ENCODE results near the gene SLC6A15. TPM values are rescaled to one million over a fixed set of nuclear protein-coding genes. Genes with fewer than 3 reads are reported as not detected.

The SLC6A15 gene
- total and polyA plus RNA-seq, 4 donors: not detected

DNA sequence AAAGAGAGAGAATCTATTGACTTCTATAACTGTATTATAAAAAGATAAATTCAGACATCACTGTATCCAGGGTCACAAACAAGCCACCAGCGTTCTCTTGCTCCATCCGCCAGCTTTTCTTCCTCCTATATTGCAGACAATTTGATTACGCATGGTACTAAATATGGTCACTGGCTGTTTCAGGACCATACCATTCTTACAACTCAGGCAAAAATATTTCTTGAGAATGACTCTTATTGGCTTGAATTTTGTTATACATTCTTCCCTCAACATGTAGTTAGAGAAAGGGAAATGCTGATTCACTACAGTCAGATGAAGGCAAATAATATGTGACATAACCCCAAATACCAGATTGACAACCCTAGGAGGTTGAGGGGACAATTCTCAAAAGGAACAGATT, 101.3 kb downstream of the SLC6A15 start:
- 51% methylated on average over 3 of the region's 3 CpGs for WGBS
- Histone ChIP-seq H3K9me3 (ENCODE audit: control insufficient read depth in 4 of 4, low read length in 3 of 4) (no peaks in the 10 kb centered on the region), H3K27me3 (ENCODE audit: control insufficient read depth in 4 of 4, insufficient read depth in 4 of 4, low read length in 3 of 4) (peaks cover 0 to 3% (median 0%) of the 10 kb centered on the region in 4 donors), H3K4me3 (ENCODE audit: low read depth in 1 of 3, low read length in 3 of 3) (no peak overlapping the region), H3K36me3 (ENCODE audit: control insufficient read depth in 4 of 4, insufficient read depth in 3 of 4, low read depth in 1 of 4, low read length in 3 of 4) (no peaks in the 10 kb centered on the region), H3K4me1 (ENCODE audit: control insufficient read depth in 4 of 4, insufficient read depth in 4 of 4, low read length in 3 of 4) (no peaks in the 10 kb centered on the region), H3K9ac (ENCODE audit: low read depth in 1 of 2, low read length in 2 of 2) (no peak overlapping the region), H3K27ac (ENCODE audit: low read depth in 1 of 2, low read length in 2 of 2) (no peak overlapping the region)
- DNase-seq (ENCODE audit: low spot score): no peak
- TF ChIP-seq RAD21 (IDR thresholded peaks at IDR 0.05) (no peak), YY1 (IDR thresholded peaks at IDR 0.05) (no peak), RXRA (IDR thresholded peaks at IDR 0.05) (no peak)
- TF ChIP-seq, protein P1, sequence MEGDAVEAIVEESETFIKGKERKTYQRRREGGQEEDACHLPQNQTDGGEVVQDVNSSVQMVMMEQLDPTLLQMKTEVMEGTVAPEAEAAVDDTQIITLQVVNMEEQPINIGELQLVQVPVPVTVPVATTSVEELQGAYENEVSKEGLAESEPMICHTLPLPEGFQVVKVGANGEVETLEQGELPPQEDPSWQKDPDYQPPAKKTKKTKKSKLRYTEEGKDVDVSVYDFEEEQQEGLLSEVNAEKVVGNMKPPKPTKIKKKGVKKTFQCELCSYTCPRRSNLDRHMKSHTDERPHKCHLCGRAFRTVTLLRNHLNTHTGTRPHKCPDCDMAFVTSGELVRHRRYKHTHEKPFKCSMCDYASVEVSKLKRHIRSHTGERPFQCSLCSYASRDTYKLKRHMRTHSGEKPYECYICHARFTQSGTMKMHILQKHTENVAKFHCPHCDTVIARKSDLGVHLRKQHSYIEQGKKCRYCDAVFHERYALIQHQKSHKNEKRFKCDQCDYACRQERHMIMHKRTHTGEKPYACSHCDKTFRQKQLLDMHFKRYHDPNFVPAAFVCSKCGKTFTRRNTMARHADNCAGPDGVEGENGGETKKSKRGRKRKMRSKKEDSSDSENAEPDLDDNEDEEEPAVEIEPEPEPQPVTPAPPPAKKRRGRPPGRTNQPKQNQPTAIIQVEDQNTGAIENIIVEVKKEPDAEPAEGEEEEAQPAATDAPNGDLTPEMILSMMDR (IDR thresholded peaks at IDR 0.05; ENCODE audit: low read depth, low read length, missing input control): no peak

DNA sequence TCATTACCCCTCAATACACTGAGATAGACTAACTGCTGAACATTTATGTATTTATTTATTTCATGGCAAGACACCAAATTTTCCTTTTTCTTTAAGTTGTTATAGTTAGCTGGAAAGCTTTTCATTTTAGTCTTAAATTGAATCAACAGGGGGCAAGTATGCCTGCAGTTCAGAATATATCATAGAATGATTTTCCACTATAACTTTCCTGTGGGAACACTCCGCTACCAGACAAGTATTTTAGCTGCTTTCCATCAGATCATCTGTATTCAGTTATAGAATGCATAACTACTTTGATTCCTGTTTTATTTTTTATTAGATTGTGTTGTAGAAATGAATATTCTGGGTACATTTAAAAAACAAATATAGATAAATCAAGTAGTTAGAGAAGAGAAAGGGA, 102.0 kb downstream of the SLC6A15 start:
- Histone ChIP-seq H3K9me3 (ENCODE audit: control insufficient read depth in 4 of 4, low read length in 3 of 4) (no peaks in the 10 kb centered on the region), H3K27ac (ENCODE audit: low read depth in 1 of 2, low read length in 2 of 2) (no peak overlapping the region), H3K4me3 (ENCODE audit: low read depth in 1 of 3, low read length in 3 of 3) (no peak overlapping the region), H3K4me1 (ENCODE audit: control insufficient read depth in 4 of 4, insufficient read depth in 4 of 4, low read length in 3 of 4) (no peaks in the 10 kb centered on the region), H3K27me3 (ENCODE audit: control insufficient read depth in 4 of 4, insufficient read depth in 4 of 4, low read length in 3 of 4) (peaks cover 0 to 3% (median 0%) of the 10 kb centered on the region in 4 donors), H3K9ac (ENCODE audit: low read depth in 1 of 2, low read length in 2 of 2) (no peak overlapping the region), H3K36me3 (ENCODE audit: control insufficient read depth in 4 of 4, insufficient read depth in 3 of 4, low read depth in 1 of 4, low read length in 3 of 4) (no peaks in the 10 kb centered on the region)
- no peak for TF ChIP-seq FOXA2 (IDR thresholded peaks at IDR 0.05)
- TF ChIP-seq, protein P1 (IDR thresholded peaks at IDR 0.05; ENCODE audit: low read depth, low read length, missing input control): no peak
- no peak for TF ChIP-seq EGR1 (IDR thresholded peaks at IDR 0.05; ENCODE audit: low read depth in 2 of 2)
- no peak for TF ChIP-seq HNF4A (conservative IDR thresholded peaks at IDR 0.05)
- no peak for TF ChIP-seq NR2F2 (IDR thresholded peaks at IDR 0.05)
- TF ChIP-seq, protein P2, sequence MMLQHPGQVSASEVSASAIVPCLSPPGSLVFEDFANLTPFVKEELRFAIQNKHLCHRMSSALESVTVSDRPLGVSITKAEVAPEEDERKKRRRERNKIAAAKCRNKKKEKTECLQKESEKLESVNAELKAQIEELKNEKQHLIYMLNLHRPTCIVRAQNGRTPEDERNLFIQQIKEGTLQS (IDR thresholded peaks at IDR 0.05): no peak
- no peak for TF ChIP-seq FOXA1 (IDR thresholded peaks at IDR 0.05)
- TF ChIP-seq JUND (IDR thresholded peaks at IDR 0.05): no peak
- TF ChIP-seq, protein P3, sequence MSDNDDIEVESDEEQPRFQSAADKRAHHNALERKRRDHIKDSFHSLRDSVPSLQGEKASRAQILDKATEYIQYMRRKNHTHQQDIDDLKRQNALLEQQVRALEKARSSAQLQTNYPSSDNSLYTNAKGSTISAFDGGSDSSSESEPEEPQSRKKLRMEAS (IDR thresholded peaks at IDR 0.05): no peak
- TF ChIP-seq, protein P4, sequence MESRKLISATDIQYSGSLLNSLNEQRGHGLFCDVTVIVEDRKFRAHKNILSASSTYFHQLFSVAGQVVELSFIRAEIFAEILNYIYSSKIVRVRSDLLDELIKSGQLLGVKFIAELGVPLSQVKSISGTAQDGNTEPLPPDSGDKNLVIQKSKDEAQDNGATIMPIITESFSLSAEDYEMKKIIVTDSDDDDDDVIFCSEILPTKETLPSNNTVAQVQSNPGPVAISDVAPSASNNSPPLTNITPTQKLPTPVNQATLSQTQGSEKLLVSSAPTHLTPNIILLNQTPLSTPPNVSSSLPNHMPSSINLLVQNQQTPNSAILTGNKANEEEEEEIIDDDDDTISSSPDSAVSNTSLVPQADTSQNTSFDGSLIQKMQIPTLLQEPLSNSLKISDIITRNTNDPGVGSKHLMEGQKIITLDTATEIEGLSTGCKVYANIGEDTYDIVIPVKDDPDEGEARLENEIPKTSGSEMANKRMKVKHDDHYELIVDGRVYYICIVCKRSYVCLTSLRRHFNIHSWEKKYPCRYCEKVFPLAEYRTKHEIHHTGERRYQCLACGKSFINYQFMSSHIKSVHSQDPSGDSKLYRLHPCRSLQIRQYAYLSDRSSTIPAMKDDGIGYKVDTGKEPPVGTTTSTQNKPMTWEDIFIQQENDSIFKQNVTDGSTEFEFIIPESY (IDR thresholded peaks at IDR 0.05): no peak
- no peak for TF ChIP-seq TAF1 (conservative IDR thresholded peaks at IDR 0.05)
- WGBS: 83% methylated on average over 1 of the region's 1 CpG
- DNase-seq (ENCODE audit: low spot score): no peak

Small RNAs within 50 kb of the gene (small RNA-seq; reads per million reads assigned to genes)
- not detected for gene AC128657.1

Other genes starting within 250 kb of the SLC6A15 start
- not detected for gene TSPAN19, start 123.5 kb upstream of the SLC6A15 start, total RNA-seq
- gene TSPAN19, start 123.5 kb upstream of the SLC6A15 start, polyA plus RNA-seq: not detected
- gene LRRIQ1, start 123.6 kb upstream of the SLC6A15 start, total RNA-seq: under 1 TPM; 0.05 to 0.08 TPM
- not detected for gene LRRIQ1, start 123.6 kb upstream of the SLC6A15 start, polyA plus RNA-seq

All from liver (tissue), 10 donors.